MG63 (cell line): ENCODE measurements around the gene ARHGAP18. TPM values are rescaled to one million over a fixed set of nuclear protein-coding genes. Genes with fewer than 3 reads are reported as not detected.
A peak's percentile ranks its signal among the peaks of the same experiment; 100 is the strongest.

ENCODE experiments used
- DNase-seq: peaks from one replicate; pipeline ENCODE4 v3.0.0-alpha.2; 2020
- H3K27me3 ChIP-seq: fragments of 250-450 bp; sonication (Bioruptor Pico); 2 replicates; pipeline ENCODE4 v1.5.1; 2020; ENCODE audit warnings: mild to moderate bottlenecking, moderate library complexity
- H3K36me3 ChIP-seq: fragments of 250-450 bp; sonication (Bioruptor Pico); 2 replicates; pipeline ENCODE4 v1.5.1; 2020; ENCODE audit warnings: mild to moderate bottlenecking, moderate library complexity
- H3K4me3 ChIP-seq: fragments of 250-450 bp; sonication (Bioruptor Pico); 2 replicates; pipeline ENCODE4 v1.5.1; 2020; ENCODE audit warnings: mild to moderate bottlenecking, moderate library complexity
- H3K9me3 ChIP-seq: fragments of 250-450 bp; sonication (Bioruptor Pico); 2 replicates; pipeline ENCODE4 v1.5.1; 2020; ENCODE audit warnings: mild to moderate bottlenecking, moderate library complexity
- total RNA-seq: library from RNA; depleted of rRNA; stranded (reverse); fragments of >200 nt; shearing (Covaris generic); gene quantifications from 2 replicates; pipeline ENCODE4 v1.2.3, GENCODE V29; 2014; ENCODE audit warnings: low replicate concordance

ARHGAP18 gene
- total RNA-seq, 1 experiment from 2014 or later, result 31.7 TPM

GRCh38 chr6:129605095-129605494, 104.9 kb downstream of the ARHGAP18 start:
- Histone ChIP-seq H3K36me3 (peaks cover 5% of the 10 kb centered on the region), H3K9me3 (no peaks in the 10 kb centered on the region), H3K27me3 (no peaks in the 10 kb centered on the region), H3K4me3 (no peak overlapping the region)
- no peak for DNase-seq

- Histone ChIP-seq H3K9me3 (no peaks in the 10 kb centered on the region), H3K36me3 (peaks cover 3% of the 10 kb centered on the region)
These were observed 105.7 kb downstream of the ARHGAP18 start for GRCh38 chr6:129604321-129604720.

GRCh38 chr6:129603741-129604140, 106.2 kb downstream of the ARHGAP18 start:
- DNase-seq, result no peak
- Histone ChIP-seq H3K9me3 (no peaks in the 10 kb centered on the region), H3K36me3 (peaks cover 3% of the 10 kb centered on the region), H3K4me3 (no peak overlapping the region), H3K27me3 (no peaks in the 10 kb centered on the region)

More at GRCh38 chr6:129604321-129604720, 105.7 kb downstream of the ARHGAP18 start:
- Histone ChIP-seq H3K27me3 (no peaks in the 10 kb centered on the region), H3K4me3 (no peak overlapping the region)
- DNase-seq, result no peak

- Histone ChIP-seq H3K27me3 (no peaks in the 10 kb centered on the region), H3K9me3 (no peaks in the 10 kb centered on the region), H3K4me3 (no peak overlapping the region), H3K36me3 (peaks cover 3% of the 10 kb centered on the region)
- DNase-seq, result no peak
These were observed 108.7 kb downstream of the ARHGAP18 start for GRCh38 chr6:129601323-129601722.

- Histone ChIP-seq H3K4me3 (no peak overlapping the region), H3K27me3 (no peaks in the 10 kb centered on the region), H3K36me3 (no peaks in the 10 kb centered on the region; the same call in none of the 2 replicates), H3K9me3 (no peaks in the 10 kb centered on the region)
- DNase-seq, result no peak
These were observed 110.5 kb downstream of the ARHGAP18 start for GRCh38 chr6:129599467-129599866.

GRCh38 chr6:129598244-129599187, 111.5 kb downstream of the ARHGAP18 start:
- Histone ChIP-seq H3K9me3 (no peaks in the 10 kb centered on the region), H3K4me3 (no peak overlapping the region), H3K27me3 (no peaks in the 10 kb centered on the region), H3K36me3 (no peaks in the 10 kb centered on the region; the same call in none of the 2 replicates)
- no peak for DNase-seq

- Histone ChIP-seq H3K9me3 (no peaks in the 10 kb centered on the region), H3K36me3 (no peaks in the 10 kb centered on the region; the same call in none of the 2 replicates), H3K27me3 (no peaks in the 10 kb centered on the region), H3K4me3 (no peak overlapping the region)
- DNase-seq, result no peak
These were observed 112.8 kb downstream of the ARHGAP18 start for GRCh38 chr6:129597023-129597713.

GRCh38 chr6:129596522-129596921, 113.5 kb downstream of the ARHGAP18 start:
- H3K36me3 ChIP-seq, result no peaks in the 10 kb centered on the region; the same call in none of the 2 replicates
- H3K27me3 ChIP-seq, result no peaks in the 10 kb centered on the region
- H3K4me3 ChIP-seq, result no peak overlapping the region
- H3K9me3 ChIP-seq, result no peaks in the 10 kb centered on the region
- DNase-seq, result no peak

GRCh38 chr6:129593233-129593564, 116.8 kb downstream of the ARHGAP18 start:
- no peak for DNase-seq
- no peaks in the 10 kb centered on the region for H3K9me3 ChIP-seq
- H3K27me3 ChIP-seq, result no peaks in the 10 kb centered on the region
- no peak overlapping the region for H3K4me3 ChIP-seq
- no peaks in the 10 kb centered on the region; the same call in none of the 2 replicates for H3K36me3 ChIP-seq

GRCh38 chr6:129592516-129593232, 117.3 kb downstream of the ARHGAP18 start:
- Histone ChIP-seq H3K27me3 (no peaks in the 10 kb centered on the region), H3K9me3 (no peaks in the 10 kb centered on the region)
- DNase-seq, result no peak

GRCh38 chr6:129590408-129591022, 119.5 kb downstream of the ARHGAP18 start:
- DNase-seq, result peak; percentile 53
- no peak overlapping the region for H3K4me3 ChIP-seq
- H3K36me3 ChIP-seq, result no peaks in the 10 kb centered on the region; the same call in none of the 2 replicates
- H3K9me3 ChIP-seq, result no peaks in the 10 kb centered on the region
- no peaks in the 10 kb centered on the region for H3K27me3 ChIP-seq

More at GRCh38 chr6:129592516-129593232, 117.3 kb downstream of the ARHGAP18 start:
- H3K36me3 ChIP-seq, result no peaks in the 10 kb centered on the region; the same call in none of the 2 replicates
- no peak overlapping the region for H3K4me3 ChIP-seq

GRCh38 chr6:129586815-129587214, 123.2 kb downstream of the ARHGAP18 start:
- Histone ChIP-seq H3K9me3 (no peaks in the 10 kb centered on the region), H3K4me3 (no peak overlapping the region), H3K27me3 (no peaks in the 10 kb centered on the region), H3K36me3 (no peaks in the 10 kb centered on the region)
- no peak for DNase-seq

GRCh38 chr6:129583866-129584265, 126.1 kb downstream of the ARHGAP18 start:
- Histone ChIP-seq H3K27me3 (no peaks in the 10 kb centered on the region), H3K4me3 (no peak overlapping the region), H3K36me3 (no peaks in the 10 kb centered on the region), H3K9me3 (no peaks in the 10 kb centered on the region)
- DNase-seq, result no peak

GRCh38 chr6:129578315-129578714, 131.7 kb downstream of the ARHGAP18 start:
- DNase-seq, result no peak
- Histone ChIP-seq H3K27me3 (no peaks in the 10 kb centered on the region), H3K4me3 (no peak overlapping the region), H3K36me3 (peaks cover 3% of the 10 kb centered on the region; the same call in 1 of the 2 replicates), H3K9me3 (no peaks in the 10 kb centered on the region)

GRCh38 chr6:129577691-129578090, 132.3 kb downstream of the ARHGAP18 start:
- Histone ChIP-seq H3K27me3 (no peaks in the 10 kb centered on the region), H3K36me3 (peaks cover 3% of the 10 kb centered on the region; the same call in 1 of the 2 replicates), H3K9me3 (no peaks in the 10 kb centered on the region), H3K4me3 (no peak overlapping the region)
- DNase-seq, result no peak

GRCh38 chr6:129576456-129576855, 133.5 kb downstream of the ARHGAP18 start:
- no peaks in the 10 kb centered on the region for H3K9me3 ChIP-seq
- no peak for DNase-seq
- H3K27me3 ChIP-seq, result no peaks in the 10 kb centered on the region
- H3K4me3 ChIP-seq, result no peak overlapping the region
- peaks cover 3% of the 10 kb centered on the region; the same call in 1 of the 2 replicates for H3K36me3 ChIP-seq
